ENCODE data around the gene COLQ.
A peak's percentile ranks its signal among the peaks of the same experiment; 100 is the strongest.
"Not testable (repeated sequence)": the region's sequence is repeated elsewhere in the genome, so short reads cannot be mapped to it uniquely, and the experiment has no call there.

Gene COLQ

DNA sequence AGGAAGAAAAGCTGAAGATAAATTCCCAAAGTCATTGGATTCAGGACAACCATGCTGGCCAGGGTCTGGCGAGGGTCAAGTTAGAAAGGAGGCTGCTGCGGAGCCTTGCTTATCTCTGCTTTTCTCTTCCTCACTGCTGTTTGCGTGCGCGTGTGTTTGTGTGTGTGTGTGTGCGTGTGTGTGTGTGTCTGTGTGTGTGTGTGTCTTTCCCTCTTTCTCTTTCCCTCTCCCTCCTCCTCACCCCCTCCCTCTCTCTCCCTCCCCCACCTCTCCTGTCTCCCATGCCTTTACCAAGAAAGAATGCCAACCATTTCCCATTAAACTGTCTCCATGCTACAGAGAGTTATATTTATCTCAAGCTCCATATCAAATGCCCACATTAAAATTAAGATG is at the start of gene COLQ:
COLQ (minus strand) TSS at position 134 of the 393 bp plus-strand sequence; CDS start at position 53, 81 bp downstream.
- no peak for DNase-seq (ENCODE audit: low spot score)

DNA sequence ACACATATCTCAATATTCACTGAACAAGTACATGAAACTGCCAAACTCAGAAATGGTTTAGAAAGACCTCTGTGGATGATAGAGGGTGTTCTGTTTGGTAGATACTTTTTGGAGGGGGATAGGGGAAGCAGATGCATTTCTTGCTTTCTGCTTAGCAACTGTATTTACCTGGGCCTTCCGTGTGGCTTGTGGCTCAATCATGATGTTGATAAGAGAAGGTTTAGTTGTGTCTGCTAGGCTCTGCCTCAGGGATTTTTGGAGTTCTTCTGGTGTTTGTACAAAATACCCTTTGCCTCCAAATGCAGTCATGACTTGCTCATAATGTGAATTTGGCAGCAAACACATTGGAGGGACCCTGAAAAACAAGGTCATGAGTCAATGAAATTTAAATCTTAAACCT is 41.7 kb upstream of the COLQ start:
- no peak for DNase-seq (ENCODE audit: low spot score)

DNA sequence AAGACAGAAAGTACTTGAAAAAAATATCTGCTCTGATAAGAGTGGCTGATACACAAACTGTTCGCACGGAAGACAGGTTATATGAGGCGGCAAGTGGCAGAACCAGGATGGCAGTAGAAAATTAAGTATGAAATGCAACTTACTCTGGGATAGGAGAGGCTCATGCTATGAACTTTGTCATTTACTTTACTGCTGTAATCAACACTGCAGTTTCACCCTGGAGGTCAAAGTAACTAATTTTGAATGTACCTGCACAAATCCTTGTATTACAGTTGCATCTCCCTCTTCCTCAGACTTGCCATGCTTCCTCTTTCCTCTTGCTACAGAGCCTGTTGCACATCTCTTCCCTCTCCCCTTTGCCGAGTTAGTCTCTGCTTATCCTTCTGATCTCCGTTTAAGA is 41.1 kb upstream of the COLQ start:
- no peak for DNase-seq (ENCODE audit: low spot score)

DNA sequence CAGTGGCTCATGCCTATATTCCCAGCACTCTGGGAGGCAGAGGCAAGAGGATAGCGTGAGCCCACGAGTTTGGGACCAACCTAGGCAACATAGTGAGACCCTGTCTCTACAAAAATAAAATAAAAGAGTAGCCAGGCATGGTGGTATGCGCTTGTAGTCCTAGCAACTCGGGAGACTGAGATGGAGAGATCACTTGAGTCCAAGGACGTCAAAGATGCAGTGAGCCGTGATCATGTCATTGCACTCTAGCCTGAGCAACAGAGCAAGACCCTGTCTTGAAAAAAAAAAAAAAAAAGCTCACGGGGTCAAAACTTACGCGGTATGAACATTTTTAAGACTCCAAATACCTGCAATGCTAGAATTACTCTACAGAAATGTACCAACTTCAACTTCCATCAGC is 37.1 kb upstream of the COLQ start:
- no peak for DNase-seq (ENCODE audit: low spot score)

DNA sequence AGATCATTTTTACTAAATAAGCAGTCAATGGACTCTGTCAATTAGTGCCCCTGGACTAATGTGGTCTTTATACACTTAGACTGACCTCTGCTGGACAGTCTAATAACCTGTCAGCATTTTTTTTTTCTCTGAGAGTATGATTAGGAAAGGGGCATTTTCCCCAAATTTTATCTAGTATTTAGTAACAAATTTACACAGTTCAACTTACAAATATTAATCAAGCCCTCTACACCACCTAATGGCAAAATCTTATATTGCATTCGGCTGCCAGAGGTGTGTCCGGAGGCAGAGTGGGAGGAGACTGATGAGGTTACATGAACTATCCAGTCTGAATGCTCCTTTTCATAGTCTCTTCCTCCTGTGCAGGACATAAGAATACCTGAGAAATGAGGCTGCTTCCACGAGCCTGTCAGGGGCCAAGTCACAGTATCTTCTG is 36.0 kb upstream of the COLQ start:
- peak; percentile 41 for DNase-seq (ENCODE audit: low spot score)

GRCh38 chr3:15556512-15556911 is 35.0 kb upstream of the COLQ start:
- peak; percentile 59 for DNase-seq (ENCODE audit: low spot score)

DNA sequence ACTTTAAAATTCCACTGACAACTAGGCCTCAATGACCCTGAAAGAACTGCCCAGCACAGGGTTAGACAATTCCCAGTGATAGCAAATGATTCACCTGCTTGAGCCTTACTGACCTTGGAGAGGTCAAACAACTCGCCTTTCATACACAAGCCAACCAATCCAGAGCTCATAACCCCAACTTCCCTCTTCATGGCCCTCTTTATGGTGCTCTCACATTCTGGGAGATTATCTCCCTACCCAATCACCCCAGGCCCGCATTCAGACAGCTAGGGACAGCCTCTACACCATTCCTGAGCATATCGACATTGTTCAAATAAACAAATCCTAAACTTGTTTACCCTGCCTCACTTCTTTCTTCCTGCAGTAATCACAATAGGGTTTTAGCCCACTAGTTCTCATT is 32.2 kb upstream of the COLQ start:
- DNase-seq (ENCODE audit: low spot score), result no peak

DNA sequence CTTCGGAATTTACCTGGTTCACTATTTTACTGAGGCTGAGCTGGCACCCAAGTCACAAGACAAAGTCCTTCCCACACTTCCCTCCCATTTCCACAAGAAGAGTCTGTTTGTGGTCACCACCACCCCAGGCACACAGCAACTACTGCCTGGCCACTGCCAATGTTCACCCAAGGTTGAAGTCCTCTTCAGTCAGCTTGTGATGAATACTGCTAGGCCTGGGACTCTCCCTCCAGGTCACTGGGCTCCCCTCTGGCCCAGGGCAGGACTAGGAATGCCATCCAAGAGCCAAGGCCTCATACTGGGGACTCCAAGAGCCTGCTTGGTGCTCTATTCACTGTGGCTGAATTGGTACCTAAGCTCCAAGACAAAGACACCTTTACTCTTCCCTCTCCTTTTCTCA is 30.4 kb upstream of the COLQ start:
- no peak for DNase-seq (ENCODE audit: low spot score)

GRCh38 chr3:15549846-15550245 is 28.3 kb upstream of the COLQ start:
- no peak for DNase-seq (ENCODE audit: low spot score)

GRCh38 chr3:15542614-15543013 is 21.1 kb upstream of the COLQ start:
- DNase-seq (ENCODE audit: low spot score), result no peak

DNA sequence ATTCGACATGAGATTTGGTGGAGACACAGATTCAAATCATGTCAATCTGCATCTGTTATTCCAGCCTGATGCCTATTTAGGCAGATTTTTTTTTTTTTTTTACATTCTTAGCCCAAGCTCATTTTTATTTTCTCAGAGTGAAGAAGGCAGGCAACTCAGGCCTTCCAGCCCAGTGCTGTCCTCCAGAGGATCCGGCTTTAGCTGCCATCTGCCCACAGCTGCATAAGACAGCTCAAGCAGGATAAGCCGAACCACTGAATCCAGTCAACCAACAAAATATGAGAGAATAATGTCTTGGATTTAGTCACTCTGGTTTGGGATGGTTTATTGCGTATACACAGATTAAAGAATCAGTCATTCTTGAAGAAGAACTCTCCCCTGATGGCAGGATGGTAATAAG is 19.9 kb upstream of the COLQ start:
- no peak for DNase-seq (ENCODE audit: low spot score)

- DNase-seq (ENCODE audit: low spot score), result no peak
Measured at GRCh38 chr3:15539066-15539465, 17.6 kb upstream of the COLQ start.

DNA sequence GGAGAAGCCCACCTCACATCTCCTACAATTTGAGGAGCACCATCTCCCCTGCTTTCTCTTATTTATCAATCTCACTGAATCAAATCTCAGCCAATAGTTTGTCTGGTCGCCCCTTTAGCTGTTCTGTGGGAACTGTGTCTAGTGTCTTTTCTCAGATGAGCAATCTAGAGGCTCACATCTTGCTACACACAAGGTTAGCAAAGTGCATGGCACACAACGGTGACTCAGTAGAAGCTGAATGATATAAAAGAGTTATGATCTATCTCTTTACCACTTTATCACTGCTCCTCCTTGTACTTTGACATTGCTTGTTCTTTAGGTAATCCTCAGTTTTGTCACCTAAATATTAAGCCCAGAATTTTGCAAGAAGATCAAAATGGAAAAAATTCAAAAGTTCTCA is 16.8 kb upstream of the COLQ start:
- no peak for DNase-seq (ENCODE audit: low spot score)

DNA sequence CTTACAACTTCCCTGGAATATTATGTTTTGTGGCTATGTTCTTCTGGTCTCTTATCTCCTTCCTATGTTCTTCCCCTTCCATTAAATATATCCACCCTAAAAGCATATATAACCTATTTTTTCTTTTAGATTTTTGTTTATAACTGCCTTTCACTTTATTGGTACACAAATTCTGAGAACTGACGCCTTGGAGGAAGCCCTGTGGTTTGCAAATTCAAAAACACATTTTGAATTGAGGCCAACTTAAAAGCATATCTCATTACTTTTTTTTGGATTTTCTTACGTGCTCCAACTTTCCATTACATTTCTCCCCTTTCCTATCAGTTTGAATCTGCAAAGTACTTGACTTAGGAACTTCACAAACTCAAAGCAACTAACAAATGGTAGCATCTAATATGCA is 15.3 kb upstream of the COLQ start:
- no peak for DNase-seq (ENCODE audit: low spot score)

DNA sequence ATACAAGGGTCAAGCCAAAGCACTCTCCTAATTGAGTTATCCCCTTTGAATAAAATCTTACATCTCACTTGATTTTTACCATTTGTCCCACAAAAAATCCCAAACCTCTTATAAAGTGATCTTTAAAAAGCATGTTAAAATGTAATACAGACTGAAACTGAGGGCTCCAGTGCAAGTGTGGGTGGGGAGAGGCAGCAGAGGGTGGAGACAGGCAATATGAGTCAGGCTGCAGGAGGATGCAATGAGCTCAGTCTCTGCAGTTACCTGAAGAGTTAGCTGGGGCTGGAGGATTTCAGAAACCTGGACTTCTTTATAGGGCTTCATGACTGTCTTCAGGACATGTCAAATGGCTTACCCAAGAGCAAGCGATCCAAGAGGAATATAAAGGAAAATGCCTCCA is 14.2 kb upstream of the COLQ start:
- DNase-seq (ENCODE audit: low spot score), result no peak

GRCh38 chr3:15532614-15533013 is 11.1 kb upstream of the COLQ start:
- DNase-seq (ENCODE audit: low spot score), result not testable (repeated sequence)

GRCh38 chr3:15531346-15531745 is 9.8 kb upstream of the COLQ start:
- DNase-seq (ENCODE audit: low spot score), result no peak

DNA sequence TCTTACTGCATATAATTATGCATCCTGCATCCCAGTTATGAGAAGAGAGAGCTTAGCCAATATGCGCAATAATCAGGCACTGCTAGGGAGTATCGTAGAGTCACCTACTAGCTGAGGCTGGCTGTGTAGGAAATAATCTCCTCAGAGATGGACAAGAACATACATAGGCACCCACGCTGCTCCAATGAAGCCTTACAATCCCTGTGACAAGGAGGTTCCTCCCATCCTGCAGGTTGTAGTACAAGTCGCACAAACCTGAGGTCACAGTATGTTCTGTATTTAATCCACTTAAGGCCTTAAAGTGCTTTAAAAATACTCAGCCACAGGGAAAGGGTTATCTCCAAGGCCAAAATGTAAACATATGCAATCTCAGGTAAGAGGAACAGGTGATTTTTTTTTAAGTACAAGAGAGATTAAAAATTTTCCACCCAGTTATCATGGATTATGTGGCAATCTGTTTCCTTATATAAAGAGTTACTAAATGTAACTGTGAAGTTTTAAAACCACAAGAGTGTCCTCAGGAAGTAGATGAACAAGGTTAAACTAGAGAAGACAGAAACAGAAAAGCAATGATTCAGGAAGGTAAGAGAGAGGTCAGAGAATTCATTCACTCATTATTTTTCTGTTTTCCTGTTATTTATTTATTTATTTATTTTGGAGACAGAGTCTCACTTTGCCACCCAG is 7.5 kb upstream of the COLQ start:
- no peak for DNase-seq (ENCODE audit: low spot score)

DNA sequence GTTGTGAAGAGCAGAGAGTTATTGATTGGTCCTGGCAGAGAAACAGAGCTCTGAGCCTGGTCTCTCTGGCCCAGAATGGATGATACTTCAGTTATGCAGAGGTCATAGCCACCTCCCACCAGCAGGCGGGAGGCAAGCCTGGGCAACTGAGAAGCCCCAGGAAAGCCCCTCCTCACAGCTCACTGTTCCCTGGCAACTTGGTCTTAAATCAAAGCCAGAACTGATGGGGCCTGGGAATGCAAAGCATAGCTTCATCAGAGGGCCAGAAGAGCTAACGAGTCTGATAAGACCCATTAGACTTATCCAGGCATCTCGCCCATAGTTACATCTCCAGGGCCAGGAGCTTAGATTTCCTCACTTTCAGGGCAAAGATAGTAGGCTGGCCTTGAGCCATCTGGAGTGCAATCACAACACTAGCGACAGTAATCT is 5.5 kb upstream of the COLQ start:
- DNase-seq (ENCODE audit: low spot score), result no peak

GRCh38 chr3:15525790-15526189 is 4.3 kb upstream of the COLQ start:
- DNase-seq (ENCODE audit: low spot score), result no peak

DNA sequence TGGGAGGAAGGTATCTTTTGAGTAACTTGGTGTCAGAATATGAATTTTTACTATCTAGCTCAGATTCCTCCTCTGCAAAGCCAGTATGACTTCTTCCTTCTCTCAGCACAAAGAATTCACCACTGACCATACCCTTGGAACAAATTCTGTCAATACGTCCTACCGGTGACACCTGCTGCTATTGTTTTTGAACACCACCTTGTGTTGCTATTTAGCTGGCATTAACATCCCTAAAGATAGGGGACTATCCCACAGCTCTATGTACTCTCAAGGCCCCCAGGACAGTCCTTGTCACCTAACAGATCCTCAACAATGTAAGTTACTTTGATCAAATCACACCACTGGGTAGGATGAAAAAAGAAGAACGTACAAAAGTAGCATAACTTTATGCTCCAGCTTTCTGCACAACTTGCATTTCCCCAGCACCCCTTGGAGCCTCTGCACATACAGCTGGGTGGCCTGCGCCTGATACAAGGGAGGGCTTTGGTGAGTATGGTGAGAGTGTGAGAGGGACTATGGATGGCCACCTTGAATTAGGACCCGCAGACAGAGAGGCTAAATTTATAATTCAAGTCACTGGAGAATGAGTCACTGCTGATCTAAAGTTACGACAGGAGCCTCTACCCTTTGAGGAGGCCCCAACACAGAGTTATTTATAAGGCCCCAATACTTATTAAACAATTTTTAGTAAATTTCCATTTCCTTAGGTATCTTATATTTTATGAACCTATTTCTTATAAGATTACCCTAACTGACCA is 2.3 kb upstream of the COLQ start:
- no peak for DNase-seq (ENCODE audit: low spot score)

GRCh38 chr3:15522016-15522415 is 510 bp upstream of the COLQ start:
- DNase-seq (ENCODE audit: low spot score), result no peak

DNA sequence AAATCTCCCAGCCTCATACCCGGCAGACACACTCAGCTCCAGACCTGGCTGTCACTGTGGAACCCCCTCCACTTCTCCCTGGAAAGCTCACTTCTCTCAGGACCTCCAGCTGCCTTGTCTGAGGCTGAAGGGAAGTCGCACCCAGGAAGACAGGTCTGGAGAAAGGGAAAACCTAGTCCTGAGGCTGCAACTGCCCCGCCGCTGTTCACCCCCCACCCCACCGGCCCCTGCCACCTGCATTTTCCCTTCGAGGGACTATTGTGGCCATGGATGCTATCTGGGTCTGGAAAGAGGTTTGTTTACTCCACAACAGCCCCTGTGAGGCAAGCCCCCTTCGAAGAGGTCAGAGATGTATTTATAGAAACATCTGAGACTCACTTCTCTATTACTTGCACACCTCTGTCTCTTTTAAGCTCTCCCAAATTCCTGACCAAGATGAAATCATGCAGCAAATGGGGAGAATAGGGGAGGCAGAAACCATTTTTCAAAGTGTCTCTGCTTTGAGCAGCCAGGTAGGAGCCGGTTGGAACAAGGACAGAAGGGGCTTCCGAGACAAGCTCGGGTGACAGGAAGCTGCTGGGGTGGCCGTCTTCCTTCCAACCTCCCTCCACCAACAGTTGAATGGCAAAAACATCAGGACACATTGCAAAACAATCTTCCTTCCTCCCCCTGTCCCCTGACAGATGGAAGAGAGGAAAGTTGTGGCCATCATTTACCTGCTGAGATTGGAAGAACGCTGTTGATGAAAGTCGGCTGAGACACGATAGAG is 518 bp downstream of the COLQ start:
- DNase-seq (ENCODE audit: low spot score), result no peak
